Astrocyte of the cerebellum (primary cell): ENCODE measurements around the gene C2orf49.

Experiments used
- DNase-seq: peaks from one replicate; pipeline ENCODE4 v3.0.0-alpha.2; 2011; ENCODE audit warnings: low read depth
- H3K4me3 ChIP-seq: 2 replicates; pipeline ENCODE4 v1.5.1; 2011; ENCODE audit warnings: mild to moderate bottlenecking, low read depth, low read length, moderate library complexity
- CTCF ChIP-seq: IDR thresholded peaks from 2 replicates; pipeline ENCODE4 v1.5.1; 2012; ENCODE audit warnings: low read length, low read depth, moderate library complexity, mild to moderate bottlenecking; ENCODE audit errors: missing control alignments
- in situ Hi-C: cut with HindIII; loops from 2 replicates; pipeline ENCODE4 v1.10.0; 2017; ENCODE audit warnings: low sequenced_read_pairs

Gene C2orf49

GRCh38 chr2:105307146-105307545 is 30.2 kb upstream of the C2orf49 start:
- H3K4me3 ChIP-seq, result no peak overlapping the region
- TF ChIP-seq CTCF, result no peak
- no peak for DNase-seq
- in situ Hi-C loops, result no loop called here

GRCh38 chr2:105307550-105307949 is 29.8 kb upstream of the C2orf49 start:
- no peak for DNase-seq
- H3K4me3 ChIP-seq, result no peak overlapping the region
- in situ Hi-C loops, result no loop called here
- no peak for TF ChIP-seq CTCF

- no peak for DNase-seq
- in situ Hi-C loops, result no loop called here
- no peak for TF ChIP-seq CTCF
Measured at GRCh38 chr2:105307962-105308361, 29.4 kb upstream of the C2orf49 start.

GRCh38 chr2:105308382-105309146 is 28.8 kb upstream of the C2orf49 start:
- no peak for TF ChIP-seq CTCF
- no peak overlapping the region for H3K4me3 ChIP-seq

More at GRCh38 chr2:105307962-105308361, 29.4 kb upstream of the C2orf49 start:
- H3K4me3 ChIP-seq, result no peak overlapping the region

GRCh38 chr2:105309147-105309545 is 28.2 kb upstream of the C2orf49 start:
- DNase-seq, result no peak
- H3K4me3 ChIP-seq, result no peak overlapping the region
- in situ Hi-C loops, result no loop called here
- no peak for TF ChIP-seq CTCF

More at GRCh38 chr2:105308382-105309146, 28.8 kb upstream of the C2orf49 start:
- DNase-seq, result no peak
- in situ Hi-C loops, result no loop called here

GRCh38 chr2:105313877-105314276 is 23.5 kb upstream of the C2orf49 start:
- in situ Hi-C loops, result no loop called here
- TF ChIP-seq CTCF, result no peak
- no peak overlapping the region for H3K4me3 ChIP-seq
- DNase-seq, result no peak
